ENCODE measurements around the gene INTS15. TPM values are rescaled to one million over a fixed set of nuclear protein-coding genes. Genes with fewer than 3 reads are reported as not detected.

INTS15 gene
- total RNA-seq, 1 donor from 2014 or later: 16.2 TPM

Other genes with a start within 250 kb of the INTS15 start
- 16.5 TPM for gene FAM220A, start 241.1 kb upstream of the INTS15 start, total RNA-seq
- 59.9 TPM for gene RAC1, start 215.5 kb upstream of the INTS15 start, total RNA-seq
- gene DAGLB, start 142.1 kb upstream of the INTS15 start, total RNA-seq: 12.6 TPM
- 150 TPM for gene KDELR2, start 105.9 kb upstream of the INTS15 start, total RNA-seq
- gene GRID2IP, start 38.6 kb upstream of the INTS15 start, total RNA-seq: 0.30 TPM
- gene ZDHHC4, start 12.6 kb upstream of the INTS15 start, total RNA-seq: 30.3 TPM
- 5.1 TPM for gene ZNF853, start 25.6 kb downstream of the INTS15 start, total RNA-seq
- gene ZNF316, start 47.3 kb downstream of the INTS15 start, total RNA-seq: 13.4 TPM
- gene ZNF12, start 116.9 kb downstream of the INTS15 start, total RNA-seq: 30.7 TPM
- 0.30 TPM for gene RSPH10B2, start 164.1 kb downstream of the INTS15 start, total RNA-seq
- gene CCZ1B, start 236.3 kb downstream of the INTS15 start, total RNA-seq: 55.1 TPM

Measured in skin of body (tissue), 1 donor.